Naive thymus-derived CD8-positive, alpha-beta T cell (primary cell): ENCODE measurements around the gene DDX31. TPM values are rescaled to one million over a fixed set of nuclear protein-coding genes. Genes with fewer than 3 reads are reported as not detected.

ENCODE experiments used
- ATAC-seq, 2 donors: fragments of 150-1000 bp; cut with Tn5 transposase in 1 of 2; sonication (Bioruptor Pico), chemical (Tn5 transposase) in 1 of 2; 1 replicate in 1 of 2; 2 replicates in 1 of 2; pipeline ENCODE4 v1.10.0; 2021; ENCODE audit warnings: mild to moderate bottlenecking in 2 of 2, moderate library complexity in 2 of 2
- POLR2A ChIA-PET: fragments of 350-600 bp; sonication (Branson Sonifier 250); formaldehyde crosslinking; loops from one replicate; lab custom pipeline; 2021; ENCODE audit warnings: antibody characterized with exemption; lab: Charles Lee
- DNase-seq, 10 donors: peaks; one replicate each; pipeline versions ENCODE4 v3.0.0 to v3.0.0-alpha.2; 2020 to 2022
- H3K27ac Mint-ChIP-seq, 10 donors: one replicate each; pipeline ENCODE4 v1.8.0; 2020 to 2022; ENCODE audit warnings: mild to moderate bottlenecking in 10 of 10, mixed read lengths in 10 of 10, moderate library complexity in 4 of 10, inconsistent platforms in 1 of 10
- H3K27me3 Mint-ChIP-seq, 5 donors: one replicate each; pipeline ENCODE4 v1.8.0; 2021 to 2022; ENCODE audit warnings: mixed read lengths in 5 of 5
- H3K36me3 Mint-ChIP-seq, 3 donors: one replicate each; pipeline ENCODE4 v1.8.0; 2020 to 2022; ENCODE audit warnings: mixed read lengths in 3 of 3, mild to moderate bottlenecking in 2 of 3, inconsistent platforms in 1 of 3
- H3K4me1 Mint-ChIP-seq, 4 donors: one replicate each; pipeline ENCODE4 v1.8.0; 2021 to 2022; ENCODE audit warnings: mixed read lengths in 4 of 4
- H3K4me3 Mint-ChIP-seq, 10 donors: one replicate each; pipeline ENCODE4 v1.8.0; 2020 to 2022; ENCODE audit warnings: mild to moderate bottlenecking in 10 of 10, mixed read lengths in 10 of 10, moderate library complexity in 6 of 10, inconsistent platforms in 1 of 10
- H3K9me3 Mint-ChIP-seq, 9 donors: one replicate each; pipeline ENCODE4 v1.8.0; 2020 to 2022; ENCODE audit warnings: mixed read lengths in 9 of 9, mild to moderate bottlenecking in 3 of 9, inconsistent platforms in 1 of 9, moderate library complexity in 1 of 9
- polyA plus RNA-seq, 3 donors: library from polyadenylated mRNA; unstranded; fragments of 300-500 nt; fragmentation: Illumina TruSeq; gene quantifications; one replicate each; pipeline ENCODE4 v1.2.3, GENCODE V29; 2021
- total RNA-seq, 8 experiments: library from RNA in 2 of 8; stranded (reverse) in 2 of 8; gene quantifications; one replicate each; pipeline ENCODE4 v1.2.3 and lab custom pipeline; 2021 to 2026

DDX31 gene
- total and polyA plus RNA-seq, 5 experiments from 2014 or later, result 6.2 to 25.2 (median 9.7) TPM

- no peak overlapping the region for H3K4me3 Mint-ChIP-seq
- no peaks in the 10 kb centered on the region for H3K9me3 Mint-ChIP-seq
- peaks cover 0 to 6% (median 0%) of the 10 kb centered on the region in 4 donors for H3K4me1 Mint-ChIP-seq
- POLR2A ChIA-PET, result interaction anchor here (0.5 kb wide), 1 partner anchor 833 kb away, joined by 3 read pairs; no protein-coding TSS in a partner anchor
- ATAC-seq (no peak), DNase-seq (no peak)
- peaks cover 21 to 98% (median 84%) of the 10 kb centered on the region in 3 donors for H3K36me3 Mint-ChIP-seq
- H3K27me3 Mint-ChIP-seq, result peaks cover 0 to 14% (median 11%) of the 10 kb centered on the region in 5 donors
- peak overlapping the region in 1 of 10 donors; percentile 75 for H3K27ac Mint-ChIP-seq
These were observed 67.6 kb downstream of the DDX31 start for GRCh38 chr9:132602207-132602606.

- Mint-ChIP-seq H3K4me1 (peaks cover 0 to 6% (median 0%) of the 10 kb centered on the region in 4 donors), H3K4me3 (no peak overlapping the region), H3K27me3 (peaks cover 4 to 23% (median 12%) of the 10 kb centered on the region in 5 donors), H3K9me3 (no peaks in the 10 kb centered on the region), H3K27ac (no peak overlapping the region), H3K36me3 (peaks cover 28 to 98% (median 83%) of the 10 kb centered on the region in 3 donors)
- DNase-seq, result no peak
- POLR2A ChIA-PET, result no interaction called here
- ATAC-seq, result no peak
These were observed 69.3 kb downstream of the DDX31 start for GRCh38 chr9:132600326-132600984.

GRCh38 chr9:132597073-132597775, 72.6 kb downstream of the DDX31 start:
- Mint-ChIP-seq H3K27ac (no peak overlapping the region), H3K4me3 (no peak overlapping the region), H3K9me3 (no peaks in the 10 kb centered on the region), H3K27me3 (peaks cover 6 to 39% (median 28%) of the 10 kb centered on the region in 5 donors), H3K4me1 (peaks cover 0 to 5% (median 2%) of the 10 kb centered on the region in 4 donors), H3K36me3 (peaks cover 20 to 89% (median 78%) of the 10 kb centered on the region in 3 donors)
- POLR2A ChIA-PET, result no interaction called here
- no peak for DNase-seq
- no peak for ATAC-seq

GRCh38 chr9:132596200-132596599, 73.6 kb downstream of the DDX31 start:
- Mint-ChIP-seq H3K4me3 (no peak overlapping the region), H3K9me3 (no peaks in the 10 kb centered on the region), H3K36me3 (peaks cover 20 to 82% (median 70%) of the 10 kb centered on the region in 3 donors), H3K4me1 (peaks cover 3 to 11% (median 7%) of the 10 kb centered on the region in 4 donors), H3K27me3 (peaks cover 16 to 48% (median 38%) of the 10 kb centered on the region in 5 donors), H3K27ac (no peak overlapping the region)
- no peak for ATAC-seq
- POLR2A ChIA-PET, result no interaction called here
- DNase-seq, result no peak

GRCh38 chr9:132595319-132595718, 74.5 kb downstream of the DDX31 start:
- no peak for DNase-seq
- Mint-ChIP-seq H3K9me3 (no peaks in the 10 kb centered on the region), H3K4me3 (no peak overlapping the region), H3K4me1 (peaks cover 5 to 20% (median 9%) of the 10 kb centered on the region in 4 donors), H3K36me3 (peaks cover 18 to 74% (median 61%) of the 10 kb centered on the region in 3 donors), H3K27ac (no peak overlapping the region), H3K27me3 (peaks cover 17 to 51% (median 42%) of the 10 kb centered on the region in 5 donors)
- ATAC-seq, result no peak
- POLR2A ChIA-PET, result no interaction called here

GRCh38 chr9:132594412-132594811, 75.4 kb downstream of the DDX31 start:
- Mint-ChIP-seq H3K36me3 (peaks cover 15 to 65% (median 52%) of the 10 kb centered on the region in 3 donors), H3K4me3 (no peak overlapping the region), H3K27me3 (peaks cover 17 to 53% (median 44%) of the 10 kb centered on the region in 5 donors), H3K4me1 (peaks cover 5 to 29% (median 12%) of the 10 kb centered on the region in 4 donors), H3K27ac (no peak overlapping the region), H3K9me3 (no peaks in the 10 kb centered on the region)
- POLR2A ChIA-PET, result no interaction called here
- no peak for DNase-seq
- no peak for ATAC-seq

- H3K27ac Mint-ChIP-seq, result no peak overlapping the region
- POLR2A ChIA-PET, result no interaction called here
- no peak for ATAC-seq
- H3K4me1 Mint-ChIP-seq, result peaks cover 8 to 29% (median 12%) of the 10 kb centered on the region in 4 donors
- peaks cover 23 to 64% (median 53%) of the 10 kb centered on the region in 5 donors for H3K27me3 Mint-ChIP-seq
- H3K9me3 Mint-ChIP-seq, result peaks cover 0 to 3% (median 0%) of the 10 kb centered on the region in 9 donors
- no peak for DNase-seq
- H3K36me3 Mint-ChIP-seq, result peaks cover 10 to 47% (median 36%) of the 10 kb centered on the region in 3 donors
- no peak overlapping the region for H3K4me3 Mint-ChIP-seq
These were observed 77.3 kb downstream of the DDX31 start for GRCh38 chr9:132592451-132592850.

- H3K36me3 Mint-ChIP-seq, result peaks cover 10 to 41% (median 34%) of the 10 kb centered on the region in 3 donors
- H3K4me3 Mint-ChIP-seq, result no peak overlapping the region
- H3K9me3 Mint-ChIP-seq, result peaks cover 0 to 3% (median 0%) of the 10 kb centered on the region in 9 donors
- ATAC-seq (no peak), DNase-seq (no peak)
- peaks cover 23 to 65% (median 53%) of the 10 kb centered on the region in 5 donors for H3K27me3 Mint-ChIP-seq
- peaks cover 8 to 29% (median 12%) of the 10 kb centered on the region in 4 donors for H3K4me1 Mint-ChIP-seq
- POLR2A ChIA-PET, result no interaction called here
- no peak overlapping the region for H3K27ac Mint-ChIP-seq
These were observed 78.0 kb downstream of the DDX31 start for GRCh38 chr9:132591751-132592314.

GRCh38 chr9:132591244-132591643, 78.5 kb downstream of the DDX31 start:
- peaks cover 8 to 35% (median 29%) of the 10 kb centered on the region in 3 donors for H3K36me3 Mint-ChIP-seq
- DNase-seq (no peak), ATAC-seq (no peak)
- no peak overlapping the region for H3K27ac Mint-ChIP-seq
- H3K9me3 Mint-ChIP-seq, result peaks cover 0 to 3% (median 0%) of the 10 kb centered on the region in 9 donors
- peak overlapping the region in 2 of 10 donors; percentile 23 to 44 for H3K4me3 Mint-ChIP-seq
- H3K27me3 Mint-ChIP-seq, result peaks cover 22 to 68% (median 50%) of the 10 kb centered on the region in 5 donors
- POLR2A ChIA-PET, result no interaction called here
- H3K4me1 Mint-ChIP-seq, result peaks cover 8 to 29% (median 12%) of the 10 kb centered on the region in 4 donors

- peak overlapping the region in 1 of 10 donors; percentile 44 for H3K27ac Mint-ChIP-seq
- peaks cover 27 to 75% (median 50%) of the 10 kb centered on the region in 5 donors for H3K27me3 Mint-ChIP-seq
- POLR2A ChIA-PET, result no interaction called here
- no peak for DNase-seq
- H3K4me1 Mint-ChIP-seq, result peaks cover 8 to 29% (median 13%) of the 10 kb centered on the region in 4 donors
- peaks cover 6 to 28% (median 26%) of the 10 kb centered on the region in 3 donors for H3K36me3 Mint-ChIP-seq
- ATAC-seq, result no peak
- H3K9me3 Mint-ChIP-seq, result peaks cover 0 to 3% (median 0%) of the 10 kb centered on the region in 9 donors
- H3K4me3 Mint-ChIP-seq, result peak overlapping the region in 3 of 10 donors; percentile 22 to 44 (median 41)
These were observed 79.2 kb downstream of the DDX31 start for GRCh38 chr9:132590318-132591182.

GRCh38 chr9:132590037-132590317, 79.8 kb downstream of the DDX31 start:
- peak overlapping the region in 2 of 10 donors; percentile 21 to 41 for H3K4me3 Mint-ChIP-seq
- DNase-seq (no peak), ATAC-seq (no peak)
- H3K4me1 Mint-ChIP-seq, result peaks cover 8 to 29% (median 13%) of the 10 kb centered on the region in 4 donors
- H3K27ac Mint-ChIP-seq, result peak overlapping the region in 1 of 10 donors; percentile 44
- H3K36me3 Mint-ChIP-seq, result peaks cover 6 to 23% (median 20%) of the 10 kb centered on the region in 3 donors
- POLR2A ChIA-PET, result no interaction called here
- peaks cover 0 to 3% (median 0%) of the 10 kb centered on the region in 9 donors for H3K9me3 Mint-ChIP-seq
- H3K27me3 Mint-ChIP-seq, result peaks cover 28 to 80% (median 52%) of the 10 kb centered on the region in 5 donors
